MCF 10A (cell line): ENCODE results near the gene SERPINE1. TPM values are rescaled to one million over a fixed set of nuclear protein-coding genes. Genes with fewer than 3 reads are reported as not detected.
"Not testable (repeated sequence)": the region's sequence is repeated elsewhere in the genome, so short reads cannot be mapped to it uniquely, and the experiment has no call there.

Experiments
- BruUV-seq: library from RNA; stranded (reverse); fragments of 400-500 nt; replicated peaks from 2 replicates; lab custom pipeline; 2021; lab: Mats Ljungman, UMichigan
- CTCF ChIA-PET: fragments of 300-600 bp; sonication (Branson Sonifier 250); formaldehyde crosslinking; extraction: SDS; loops from one replicate; lab custom pipeline; 2021; ENCODE audit warnings: antibody characterized with exemption, inconsistent platforms; lab: Yijun Ruan, JAX
- POLR2A ChIA-PET: fragments of 300-600, 350-650 bp; sonication (Branson Sonifier 250); formaldehyde crosslinking; extraction: SDS; loops from one replicate; lab custom pipeline; 2020; ENCODE audit warnings: antibody characterized with exemption, inconsistent platforms; lab: Yijun Ruan, JAX
- DNase-seq: peaks from one replicate; pipeline ENCODE4 v3.0.0-alpha.2; 2018; ENCODE audit not compliant: unreplicated experiment
- H3K27ac Mint-ChIP-seq: one replicate; pipeline ENCODE4 v1.8.0; 2022; ENCODE audit warnings: mild to moderate bottlenecking, low read depth, mixed read lengths; ENCODE audit not compliant: unreplicated experiment
- H3K27me3 Mint-ChIP-seq: one replicate; pipeline ENCODE4 v1.8.0; 2022; ENCODE audit warnings: mixed read lengths; ENCODE audit not compliant: insufficient read depth, unreplicated experiment
- H3K36me3 Mint-ChIP-seq: one replicate; pipeline ENCODE4 v1.8.0; 2022; ENCODE audit warnings: mild to moderate bottlenecking, moderate library complexity, mixed read lengths; ENCODE audit not compliant: insufficient read depth, unreplicated experiment
- H3K4me1 Mint-ChIP-seq: one replicate; pipeline ENCODE4 v1.8.0; 2022; ENCODE audit warnings: mixed read lengths; ENCODE audit not compliant: insufficient read depth, unreplicated experiment
- H3K4me3 Mint-ChIP-seq: one replicate; pipeline ENCODE4 v1.8.0; 2022; ENCODE audit warnings: mild to moderate bottlenecking, moderate library complexity, mixed read lengths; ENCODE audit not compliant: unreplicated experiment
- H3K9me3 Mint-ChIP-seq: one replicate; pipeline ENCODE4 v1.8.0; 2022; ENCODE audit warnings: mixed read lengths; ENCODE audit not compliant: unreplicated experiment
- intact Hi-C: fragments of 100-400 bp; cut with micrococcal nuclease; formaldehyde crosslinking; loops from 2 replicates; pipeline ENCODE4 v1.14.1; 2022
- total RNA-seq: library from RNA; stranded (reverse); gene quantifications from 2 replicates; pipeline ENCODE4 v1.2.3, GENCODE V29; 2022
- TF ChIP-seq, protein P1 (sequence below): fragments of 200-600 bp; IDR thresholded peaks from one replicate; pipeline ENCODE4 v1.8.0; 2022; ENCODE audit warnings: antibody characterized with exemption, mild to moderate bottlenecking; ENCODE audit not compliant: unreplicated experiment

Gene SERPINE1
- total RNA-seq, 1 experiment from 2014 or later: 80.6 TPM

DNA sequence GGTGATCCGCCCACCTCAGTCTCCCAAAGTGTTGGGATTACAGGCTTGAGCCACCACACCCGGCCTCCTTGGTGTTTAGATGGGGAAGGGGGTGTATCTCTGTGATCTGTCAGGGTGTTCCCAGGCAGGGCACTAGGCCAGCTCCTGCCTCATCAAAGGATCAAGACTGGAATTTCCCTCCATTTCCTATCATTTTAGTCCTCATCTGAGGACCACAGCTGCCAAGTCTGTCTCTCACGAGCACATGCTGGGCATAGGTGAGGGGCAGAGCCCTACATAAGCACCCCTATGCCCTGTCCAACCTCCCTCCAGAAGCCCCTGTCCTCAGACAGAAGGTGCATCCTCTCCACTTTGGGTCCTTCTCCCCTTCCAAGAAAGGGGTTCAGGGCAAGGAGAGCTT lies 22.1 kb upstream of the SERPINE1 start:
- peaks cover 45% of the 10 kb centered on the region for H3K4me1 Mint-ChIP-seq
- no TSS peak for BruUV-seq
- H3K27me3 Mint-ChIP-seq: no peaks in the 10 kb centered on the region
- H3K4me3 Mint-ChIP-seq: no peak overlapping the region
- no peak overlapping the region for H3K27ac Mint-ChIP-seq
- no peaks in the 10 kb centered on the region for H3K9me3 Mint-ChIP-seq
- TF ChIP-seq, protein P1, sequence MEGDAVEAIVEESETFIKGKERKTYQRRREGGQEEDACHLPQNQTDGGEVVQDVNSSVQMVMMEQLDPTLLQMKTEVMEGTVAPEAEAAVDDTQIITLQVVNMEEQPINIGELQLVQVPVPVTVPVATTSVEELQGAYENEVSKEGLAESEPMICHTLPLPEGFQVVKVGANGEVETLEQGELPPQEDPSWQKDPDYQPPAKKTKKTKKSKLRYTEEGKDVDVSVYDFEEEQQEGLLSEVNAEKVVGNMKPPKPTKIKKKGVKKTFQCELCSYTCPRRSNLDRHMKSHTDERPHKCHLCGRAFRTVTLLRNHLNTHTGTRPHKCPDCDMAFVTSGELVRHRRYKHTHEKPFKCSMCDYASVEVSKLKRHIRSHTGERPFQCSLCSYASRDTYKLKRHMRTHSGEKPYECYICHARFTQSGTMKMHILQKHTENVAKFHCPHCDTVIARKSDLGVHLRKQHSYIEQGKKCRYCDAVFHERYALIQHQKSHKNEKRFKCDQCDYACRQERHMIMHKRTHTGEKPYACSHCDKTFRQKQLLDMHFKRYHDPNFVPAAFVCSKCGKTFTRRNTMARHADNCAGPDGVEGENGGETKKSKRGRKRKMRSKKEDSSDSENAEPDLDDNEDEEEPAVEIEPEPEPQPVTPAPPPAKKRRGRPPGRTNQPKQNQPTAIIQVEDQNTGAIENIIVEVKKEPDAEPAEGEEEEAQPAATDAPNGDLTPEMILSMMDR: no peak
- DNase-seq: no peak
- POLR2A ChIA-PET: interaction anchor here (0.6 to 1.6 kb wide), 4 partner anchors 18 to 315 kb away, joined by 3 to 4 read pairs (median 4); partner anchors contain the start of genes SERPINE1 and TRIM56
- CTCF ChIA-PET: interaction anchor here (0.6 to 1.3 kb wide), 3 partner anchors 10 to 88 kb away, joined by 3 to 4 read pairs (median 3); partner anchors contain the start of gene TRIM56
- intact Hi-C loops: no loop called here
- peaks cover 12% of the 10 kb centered on the region for H3K36me3 Mint-ChIP-seq

DNA sequence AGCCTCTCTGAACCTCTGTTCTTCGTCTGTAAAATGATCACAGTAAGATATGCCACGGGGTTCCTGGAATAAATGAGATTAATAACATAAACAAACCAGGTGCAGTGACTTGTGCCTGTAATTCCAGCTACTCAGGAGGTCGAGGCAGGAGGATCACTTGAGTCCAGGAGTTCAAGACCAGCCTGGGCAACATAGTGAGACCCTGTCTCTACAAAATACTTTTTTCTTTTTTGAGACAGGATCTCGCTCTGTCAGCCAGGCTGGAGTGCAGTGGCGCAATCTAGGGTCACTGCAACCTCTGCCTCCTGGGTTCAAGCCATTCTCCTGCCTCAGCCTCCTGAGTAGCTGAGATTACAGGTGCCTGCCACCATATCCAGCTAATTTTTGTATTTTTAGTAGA lies 21.7 kb upstream of the SERPINE1 start:
- intact Hi-C loops, H3K27ac Mint-ChIP-seq, BruUV-seq, DNase-seq, H3K9me3 Mint-ChIP-seq, H3K27me3 Mint-ChIP-seq, H3K4me3 Mint-ChIP-seq: not testable (repeated sequence)
- POLR2A ChIA-PET: interaction anchor here (0.6 to 1.6 kb wide), 3 partner anchors 19 to 316 kb away, joined by 3 to 4 read pairs (median 4); partner anchors contain the start of gene TRIM56
- H3K4me1 Mint-ChIP-seq: peaks cover 42% of the 10 kb centered on the region
- CTCF ChIA-PET: interaction anchor here (0.6 to 1.3 kb wide), 4 partner anchors 11 to 87 kb away, joined by 3 to 4 read pairs (median 3); partner anchors contain the start of gene TRIM56
- H3K36me3 Mint-ChIP-seq: peaks cover 12% of the 10 kb centered on the region

GRCh38 chr7:101106386-101106785 lies 20.5 kb upstream of the SERPINE1 start:
- BruUV-seq: no TSS peak
- Mint-ChIP-seq H3K4me3 (no peak overlapping the region), H3K4me1 (peaks cover 34% of the 10 kb centered on the region)

DNA sequence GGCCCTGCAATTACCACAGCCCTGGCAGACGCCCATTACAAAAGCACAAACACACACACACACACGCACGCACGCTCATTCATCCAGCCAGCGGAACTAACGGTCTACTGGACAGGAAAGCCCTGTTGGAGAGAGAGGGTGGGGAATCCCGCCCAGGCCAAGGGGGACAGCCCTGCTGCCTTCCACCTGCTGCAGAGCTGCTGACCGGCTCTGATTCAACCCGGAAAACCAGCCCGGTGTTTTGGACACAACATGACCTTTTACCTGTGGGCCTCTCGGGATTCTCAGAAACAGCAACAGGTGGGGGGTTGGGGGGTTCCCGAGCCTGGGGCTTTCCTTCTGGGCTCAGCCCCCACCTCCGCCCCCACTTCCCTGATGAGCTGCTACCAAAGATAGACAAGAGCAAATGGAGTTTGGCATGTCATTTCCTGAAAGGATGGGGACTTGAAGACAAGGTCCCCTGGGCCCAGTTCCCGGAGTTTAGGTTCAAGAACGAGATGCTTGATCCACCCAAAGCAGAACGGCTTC lies 18.5 kb upstream of the SERPINE1 start:
- TF ChIP-seq, protein P1: no peak
- Mint-ChIP-seq H3K4me3 (no peak overlapping the region), H3K27ac (peak overlapping the region; percentile 63), H3K4me1 (peaks cover 31% of the 10 kb centered on the region), H3K27me3 (no peaks in the 10 kb centered on the region), H3K9me3 (no peaks in the 10 kb centered on the region), H3K36me3 (peaks cover 6% of the 10 kb centered on the region)
- no TSS peak for BruUV-seq
- peak; percentile 75 for DNase-seq
- CTCF ChIA-PET: interaction anchor here (0.6 to 1.8 kb wide), 8 partner anchors 12 to 383 kb away, joined by 3 to 7 read pairs (median 4); partner anchors contain the start of gene SERPINE1
- intact Hi-C loops: no loop called here
- POLR2A ChIA-PET: interaction anchor here (0.6 to 3.8 kb wide), 13 partner anchors 8 to 559 kb away, joined by 3 to 22 read pairs (median 6); partner anchors contain the start of genes FBXO24, POP7, SERPINE1 and TRIM56

More at GRCh38 chr7:101106386-101106785, 20.5 kb upstream of the SERPINE1 start:
- Mint-ChIP-seq H3K27ac (no peak overlapping the region), H3K27me3 (no peaks in the 10 kb centered on the region), H3K36me3 (peaks cover 6% of the 10 kb centered on the region), H3K9me3 (no peaks in the 10 kb centered on the region)
- no peak for DNase-seq
- ChIA-PET POLR2A (no interaction called here), CTCF (interaction anchor here (0.6 kb wide), 2 partner anchors 105 to 416 kb away, joined by 3 read pairs; no protein-coding TSS in a partner anchor)
- TF ChIP-seq, protein P1: no peak
- intact Hi-C loops: no loop called here
